Smooth muscle cell (in vitro differentiated cells): ENCODE data around the gene SLC8A3. TPM values are rescaled to one million over a fixed set of nuclear protein-coding genes. Genes with fewer than 3 reads are reported as not detected.

Source experiments
- DNase-seq: peaks from one replicate; lab custom pipeline; 2025; ENCODE audit not compliant: unreplicated experiment; lab: John Stamatoyannopoulos, UW
- H2AFZ ChIP-seq: fragments of 200-600 bp; sonication (generic); 2 replicates; pipeline ENCODE4 v1.6.0; 2016; ENCODE audit warnings: antibody characterized with exemption, low read depth, mild to moderate bottlenecking
- H3F3A ChIP-seq: fragments of 200-600 bp; sonication (generic); 2 replicates; pipeline ENCODE4 v1.6.0; 2017; ENCODE audit warnings: antibody characterized with exemption, low read depth
- H3K27ac ChIP-seq: fragments of 200-600 bp; sonication (generic); 2 replicates; pipeline ENCODE4 v1.5.1; 2016; ENCODE audit warnings: low read depth, mild to moderate bottlenecking
- H3K27me3 ChIP-seq: fragments of 200-600 bp; sonication (generic); 2 replicates; pipeline ENCODE4 v1.6.1; 2016; ENCODE audit warnings: low read depth, mild to moderate bottlenecking
- H3K36me3 ChIP-seq: fragments of 200-600 bp; sonication (generic); 2 replicates; pipeline ENCODE4 v1.5.1; 2016; ENCODE audit warnings: low read depth
- H3K4me1 ChIP-seq: fragments of 200-600 bp; sonication (generic); 2 replicates; pipeline ENCODE4 v1.5.1; 2016; ENCODE audit warnings: low read depth
- H3K4me2 ChIP-seq: fragments of 200-600 bp; sonication (generic); 2 replicates; pipeline ENCODE4 v1.6.0; 2016; ENCODE audit warnings: mild to moderate bottlenecking
- H3K4me3 ChIP-seq: fragments of 200-600 bp; sonication (generic); 2 replicates; pipeline ENCODE4 v1.5.1; 2016; ENCODE audit warnings: mild to moderate bottlenecking
- H3K79me2 ChIP-seq: fragments of 200-600 bp; sonication (generic); 2 replicates; pipeline ENCODE4 v1.6.0; 2016; ENCODE audit warnings: low read depth, mild to moderate bottlenecking
- H3K9ac ChIP-seq: fragments of 200-600 bp; sonication (generic); 2 replicates; pipeline ENCODE4 v1.6.0; 2016; ENCODE audit warnings: low read depth
- H3K9me3 ChIP-seq: fragments of 200-600 bp; sonication (generic); replicated peaks from 2 replicates; pipeline ENCODE4 v1.5.1; 2016; ENCODE audit warnings: low read depth
- H4K20me1 ChIP-seq: fragments of 200-600 bp; sonication (generic); 2 replicates; pipeline ENCODE4 v1.6.0; 2016; ENCODE audit warnings: low read depth
- CTCF ChIP-seq: fragments of 200-600 bp; sonication (generic); IDR thresholded peaks from 2 replicates; pipeline ENCODE4 v1.5.1; 2017; ENCODE audit warnings: borderline replicate concordance, mild to moderate bottlenecking, antibody characterized with exemption; ENCODE audit not compliant: insufficient read depth, poor library complexity, severe bottlenecking
- WGBS: methylation state at CpG from one replicate; pipeline ENCODE4 v1.1.7; 2016; ENCODE audit warnings: low lambda C conversion rate; 5-methylcytosine and 5-hydroxymethylcytosine counted together
- polyA plus RNA-seq: library from polyadenylated mRNA; unstranded; fragments of >200 nt; fragmentation: Nextera tagmentation; extraction: Ambion mirVana; gene quantifications from 2 replicates; pipeline ENCODE4 v1.2.1, GENCODE V29; 2016
- total RNA-seq: library from RNA; depleted of rRNA; stranded (reverse); fragments of >200 nt; gene quantifications from 2 replicates; pipeline ENCODE4 v1.2.3, GENCODE V29; 2014

Gene SLC8A3
- total and polyA plus RNA-seq, 2 experiments from 2014 or later: not detected

- WGBS: 94% methylated on average over 3 of the region's 3 CpGs
Observed at GRCh38 chr14:70100071-70100470, 88.7 kb downstream of the SLC8A3 start.

GRCh38 chr14:70098250-70098809 lies 90.4 kb downstream of the SLC8A3 start:
- Histone ChIP-seq H3K4me3 (no peak overlapping the region), H3K36me3 (no peaks in the 10 kb centered on the region), H3K4me1 (no peaks in the 10 kb centered on the region), H4K20me1 (no peaks in the 10 kb centered on the region), H3K79me2 (no peaks in the 10 kb centered on the region), H3F3A (no peaks in the 10 kb centered on the region), H2AFZ (no peak overlapping the region), H3K9me3 (no peaks in the 10 kb centered on the region), H3K27me3 (peaks cover 18% of the 10 kb centered on the region), H3K9ac (no peak overlapping the region), H3K27ac (no peak overlapping the region), H3K4me2 (no peak overlapping the region)
- TF ChIP-seq CTCF: no peak
- whole genome bisulfite sequencing: 49% methylated on average over 6 of the region's 6 CpGs
- DNase-seq: no peak

More at GRCh38 chr14:70100071-70100470, 88.7 kb downstream of the SLC8A3 start:
- no peak overlapping the region for H3K4me2 ChIP-seq
- DNase-seq: no peak
- no peak overlapping the region for H3K4me3 ChIP-seq
- no peak overlapping the region for H3K27ac ChIP-seq
- peaks cover 16% of the 10 kb centered on the region for H3K27me3 ChIP-seq
- H3K79me2 ChIP-seq: no peaks in the 10 kb centered on the region
- no peaks in the 10 kb centered on the region for H3K9me3 ChIP-seq
- no peaks in the 10 kb centered on the region for H3K4me1 ChIP-seq
- H3K36me3 ChIP-seq: no peaks in the 10 kb centered on the region
- no peak overlapping the region for H2AFZ ChIP-seq
- no peaks in the 10 kb centered on the region for H4K20me1 ChIP-seq
- no peak overlapping the region for H3K9ac ChIP-seq
- TF ChIP-seq CTCF: no peak
- H3F3A ChIP-seq: no peaks in the 10 kb centered on the region

GRCh38 chr14:70097576-70098249 lies 91.0 kb downstream of the SLC8A3 start:
- 86% methylated on average over 1 of the region's 1 CpG for WGBS
- H3K9ac ChIP-seq: no peak overlapping the region

More at GRCh38 chr14:70097576-70098249, 91.0 kb downstream of the SLC8A3 start:
- no peaks in the 10 kb centered on the region for H3K9me3 ChIP-seq
- H3K4me3 ChIP-seq: no peak overlapping the region
- no peak for DNase-seq
- H3K27me3 ChIP-seq: peaks cover 17% of the 10 kb centered on the region
- H3K4me2 ChIP-seq: no peak overlapping the region
- no peak overlapping the region for H2AFZ ChIP-seq
- H3K36me3 ChIP-seq: no peaks in the 10 kb centered on the region
- H3K4me1 ChIP-seq: no peaks in the 10 kb centered on the region
- no peaks in the 10 kb centered on the region for H3K79me2 ChIP-seq
- TF ChIP-seq CTCF: no peak
- no peak overlapping the region for H3K27ac ChIP-seq
- no peaks in the 10 kb centered on the region for H3F3A ChIP-seq
- H4K20me1 ChIP-seq: no peaks in the 10 kb centered on the region
